ENCODE data around the gene INVS.
A peak's percentile ranks its signal among the peaks of the same experiment; 100 is the strongest.
"Not testable (repeated sequence)": the region's sequence is repeated elsewhere in the genome, so short reads cannot be mapped to it uniquely, and the experiment has no call there.

Gene INVS

DNA sequence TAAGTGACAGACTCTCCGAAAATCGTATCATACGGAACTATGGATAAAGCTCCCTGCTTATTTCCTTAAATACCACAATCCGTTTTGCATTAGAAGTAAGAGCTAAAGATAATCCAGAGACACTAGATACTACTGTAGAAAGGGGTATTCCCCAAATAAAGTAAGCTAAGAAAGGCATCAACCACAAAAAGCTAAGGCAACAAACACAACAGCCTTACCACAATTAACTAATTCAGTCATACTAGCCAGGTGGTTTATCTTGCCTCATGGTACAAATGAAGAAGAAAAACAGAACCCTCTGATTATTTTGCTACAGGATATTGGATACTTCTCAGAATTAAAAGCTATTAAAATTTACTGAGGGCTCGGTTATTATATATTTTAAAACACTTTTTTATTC is 14.3 kb upstream of the INVS start:
- no peak for DNase-seq

DNA sequence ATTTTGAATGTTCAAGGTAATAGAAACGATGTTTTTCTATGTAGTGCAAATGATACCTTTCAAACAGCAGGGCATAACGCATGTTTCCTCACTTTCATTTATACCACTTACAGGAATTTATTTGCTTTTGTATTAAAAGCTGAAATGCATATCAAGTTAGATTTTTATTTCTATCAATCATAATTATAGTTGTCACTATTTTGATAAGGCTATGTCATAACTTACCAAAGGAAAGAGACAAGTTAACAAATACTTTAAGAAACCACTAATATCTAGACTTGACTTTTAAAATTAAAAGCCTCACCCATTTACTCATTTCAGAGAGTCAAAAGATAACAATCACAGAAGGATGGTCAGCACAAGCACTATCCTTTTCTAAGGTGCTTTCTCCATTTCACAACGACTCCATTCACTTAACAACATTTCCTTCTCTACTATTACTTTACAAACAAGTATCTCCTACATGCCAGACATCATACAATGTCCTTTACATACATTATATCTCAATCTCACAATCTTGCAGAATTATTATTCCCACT is 12.9 kb upstream of the INVS start:
- DNase-seq, result no peak

DNA sequence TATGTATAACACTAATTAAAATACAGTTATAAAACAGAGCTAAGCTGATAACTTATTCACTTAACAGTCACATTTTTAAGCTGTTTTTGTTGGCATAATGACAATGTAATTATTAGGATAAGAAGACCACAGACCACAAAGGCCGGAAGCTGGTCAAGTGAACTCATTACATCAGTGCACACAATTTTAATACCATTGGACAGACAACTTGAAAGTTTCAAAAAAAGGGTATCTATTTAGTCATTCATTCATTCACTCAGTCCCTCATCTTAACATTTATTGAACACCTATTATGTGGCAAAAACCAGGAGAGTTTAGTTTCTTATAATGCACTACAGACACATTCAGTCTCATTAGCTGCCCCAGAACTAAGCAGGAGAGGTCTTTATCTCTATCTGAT is 11.8 kb upstream of the INVS start:
- DNase-seq, result no peak

DNA sequence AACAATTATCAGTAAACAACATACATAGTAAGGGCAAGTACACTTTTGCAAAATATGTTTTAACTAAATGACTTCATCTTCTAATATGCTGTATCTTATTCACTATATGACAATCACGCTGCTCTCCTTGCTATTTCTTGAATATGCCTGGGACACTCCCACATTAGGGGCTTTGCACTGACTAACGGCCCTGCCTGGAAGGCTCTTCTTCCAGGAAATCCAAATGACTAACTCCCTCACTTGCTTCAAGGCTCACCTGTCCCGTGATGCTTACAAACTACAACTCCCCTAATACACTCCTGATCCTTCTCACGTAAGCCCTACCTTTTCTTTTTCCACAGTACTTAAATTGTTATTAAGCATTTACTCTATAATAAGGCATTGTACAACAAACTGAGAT is 10.8 kb upstream of the INVS start:
- DNase-seq, result no peak

DNA sequence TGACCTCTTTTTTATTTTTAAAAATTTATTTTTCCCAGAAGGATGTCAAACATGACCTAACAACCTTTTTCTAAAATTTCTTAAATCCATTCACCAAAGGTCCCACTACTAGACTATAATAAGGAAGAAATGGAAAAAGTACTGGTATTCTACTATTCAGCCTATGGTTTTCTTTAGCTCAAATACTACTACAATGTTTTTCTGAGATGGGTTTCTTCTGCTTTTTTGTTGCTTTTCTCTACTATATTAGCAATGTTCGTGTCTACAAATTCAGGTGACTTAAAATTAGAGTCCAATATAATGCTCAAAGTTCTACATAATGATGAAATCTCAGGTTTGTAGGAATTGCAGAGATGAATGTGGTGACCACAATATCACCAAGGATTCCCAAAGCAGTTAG is 8.2 kb upstream of the INVS start:
- DNase-seq, result no peak

DNA sequence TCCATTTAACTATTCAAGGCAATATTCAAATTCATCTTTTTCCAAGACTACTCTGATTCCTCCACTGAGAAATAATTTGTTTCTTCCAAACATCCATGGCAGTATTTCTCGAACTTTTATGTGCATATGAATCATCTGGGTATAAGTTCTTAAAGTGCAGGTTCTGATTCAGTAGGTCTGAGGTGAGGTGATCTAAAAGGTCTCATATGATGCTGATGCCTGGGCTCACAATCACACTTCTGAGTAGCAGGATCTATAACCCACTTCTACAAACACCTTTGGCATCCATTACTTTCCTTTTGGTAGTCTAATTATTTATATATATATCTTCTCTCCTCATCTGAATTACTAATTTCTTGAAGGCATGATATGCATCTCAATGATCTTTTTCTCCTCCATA is 7.4 kb upstream of the INVS start:
- no peak for DNase-seq

DNA sequence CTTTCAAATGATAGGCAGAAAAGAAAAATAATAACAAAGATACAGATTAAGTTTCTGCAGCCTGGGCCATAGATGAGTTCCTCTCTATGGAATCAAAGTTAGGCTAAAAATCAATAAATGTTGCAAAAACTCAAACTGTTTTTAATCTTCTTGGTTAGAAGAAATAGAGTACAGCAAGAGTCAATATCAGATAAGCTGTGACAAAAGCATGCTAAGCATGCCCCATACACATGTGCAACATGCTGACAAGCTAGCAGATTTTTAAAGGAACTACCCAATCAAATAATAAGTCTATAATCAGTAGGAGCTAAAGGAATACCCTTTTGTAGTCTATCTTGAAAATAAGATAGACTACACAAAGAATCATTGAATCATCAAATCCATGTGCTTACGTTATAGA is 7.0 kb upstream of the INVS start:
- no peak for DNase-seq

DNA sequence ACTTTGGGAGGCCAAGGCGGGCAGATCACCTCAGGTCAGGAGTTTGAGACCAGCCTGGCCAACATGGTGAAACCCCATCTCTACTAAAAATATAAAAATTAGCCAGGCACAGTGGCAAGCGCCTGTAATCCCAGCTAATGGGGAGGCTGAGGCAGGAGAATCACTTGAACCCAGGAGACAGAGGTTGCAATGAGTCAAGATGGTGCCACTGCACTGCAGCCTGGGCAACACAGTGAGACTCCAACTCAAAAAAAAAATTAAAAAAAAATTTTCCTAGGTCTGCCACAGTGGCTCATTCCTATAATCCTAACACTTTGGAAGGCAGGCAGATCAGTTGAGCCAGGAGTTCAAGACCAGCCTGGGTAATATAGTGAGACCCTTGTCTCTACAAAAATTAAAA is 4.6 kb upstream of the INVS start:
- DNase-seq, result not testable (repeated sequence)

DNA sequence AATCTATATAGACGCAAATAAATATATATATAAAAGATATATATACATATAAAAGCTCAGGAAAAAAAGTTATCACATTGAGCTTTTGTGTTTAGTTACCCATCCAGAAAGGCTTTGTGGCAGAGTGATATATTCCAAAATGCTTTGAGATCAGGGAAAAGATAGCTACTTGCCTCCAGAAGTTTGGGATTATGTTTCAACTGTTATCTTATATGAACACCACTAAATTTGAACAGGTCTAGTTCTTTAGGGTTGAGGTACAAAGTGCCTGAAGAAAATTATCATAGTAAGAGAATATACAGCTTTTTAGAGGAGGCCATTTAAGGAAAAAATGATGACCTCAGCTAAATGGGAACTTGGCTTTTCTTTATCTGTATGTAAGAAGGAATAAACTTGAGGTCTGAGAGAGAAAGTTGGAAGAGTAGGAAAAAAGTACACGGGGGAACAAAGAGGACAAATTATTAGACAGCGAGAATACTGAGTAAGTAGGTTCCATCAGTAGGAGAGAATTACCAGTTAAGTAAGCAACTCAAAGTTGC is 2.6 kb upstream of the INVS start:
- no peak for DNase-seq

DNA sequence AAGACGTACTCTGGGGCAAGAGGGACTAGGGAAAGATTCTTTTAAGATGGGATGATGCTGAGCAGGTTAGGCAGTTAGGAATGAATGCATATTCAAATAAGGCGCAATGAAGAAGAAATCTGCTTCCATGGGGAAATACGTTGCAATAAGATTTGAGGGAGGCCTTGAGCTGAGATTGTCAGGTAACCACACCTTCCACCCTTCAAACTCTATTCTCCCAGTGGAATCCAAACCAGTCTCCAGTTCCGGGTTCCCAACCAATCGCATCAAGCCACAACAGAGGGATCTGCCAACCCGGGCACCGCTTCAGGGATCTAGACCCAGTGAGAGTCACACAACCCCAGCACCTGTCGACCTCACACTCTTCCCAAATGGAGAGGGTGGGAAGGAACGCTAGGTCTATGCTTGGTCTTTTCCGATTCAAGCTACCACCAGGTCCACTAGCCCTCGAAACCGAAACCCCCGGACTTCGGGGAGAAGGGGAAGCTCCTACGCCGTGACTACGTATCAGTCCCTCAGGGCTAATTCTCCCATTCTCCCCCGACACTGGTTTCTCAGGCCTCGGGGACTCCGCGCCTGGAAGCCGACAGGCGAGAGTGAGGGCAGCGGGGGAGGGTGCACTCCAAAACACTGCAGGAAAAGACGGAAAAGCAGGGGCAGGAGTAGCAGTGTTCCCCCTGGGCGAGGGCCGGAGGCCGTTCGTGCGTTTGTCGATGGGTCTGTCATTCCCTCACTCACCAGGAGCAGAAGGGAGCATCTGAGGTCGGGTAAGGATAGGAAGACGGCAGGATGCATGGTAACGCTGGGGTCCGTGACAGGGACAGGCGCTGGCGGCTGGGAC is 777 bp upstream of the INVS start:
- DNase-seq, result peak; percentile 43

DNA sequence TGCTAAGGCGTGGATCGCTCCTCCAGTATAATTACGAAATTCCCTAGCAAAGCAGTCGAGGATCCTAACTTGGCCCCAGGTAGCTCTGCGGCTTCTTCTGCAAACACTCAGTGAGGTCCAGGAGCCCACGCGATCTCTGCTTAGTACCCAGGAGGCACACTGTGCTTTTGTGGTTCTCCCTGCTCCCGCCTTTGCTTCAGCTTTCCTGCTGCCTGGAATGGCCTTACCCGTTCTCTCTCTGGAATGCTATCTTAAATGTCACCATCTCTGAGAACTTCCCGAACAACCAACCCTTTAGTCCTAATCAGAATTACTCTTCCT is 639 bp downstream of the INVS start:
- DNase-seq, result peak; percentile 42

DNA sequence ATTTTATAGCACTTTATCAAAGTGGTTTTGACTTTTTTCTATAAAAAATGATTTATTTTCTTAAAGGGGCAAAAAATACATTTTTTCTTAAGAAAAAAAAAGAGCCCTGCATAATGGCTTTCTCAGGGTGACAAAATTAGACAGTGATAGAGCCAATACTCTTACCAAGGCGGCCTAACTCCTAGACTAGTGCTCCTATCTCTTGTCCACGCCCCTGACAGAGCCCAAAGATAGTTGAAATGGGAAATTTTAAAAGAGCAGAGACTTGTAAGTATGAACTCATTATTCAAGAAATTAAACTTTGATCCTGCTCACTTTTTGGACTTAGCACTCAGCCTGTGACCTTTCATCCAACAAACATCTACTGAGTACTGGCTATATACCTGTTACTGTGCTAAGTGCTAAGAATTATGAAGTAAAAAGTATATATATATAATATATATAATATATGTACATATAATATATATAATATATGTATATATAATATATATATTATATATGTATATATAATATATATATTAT is 1.2 kb downstream of the INVS start:
- no peak for DNase-seq

DNA sequence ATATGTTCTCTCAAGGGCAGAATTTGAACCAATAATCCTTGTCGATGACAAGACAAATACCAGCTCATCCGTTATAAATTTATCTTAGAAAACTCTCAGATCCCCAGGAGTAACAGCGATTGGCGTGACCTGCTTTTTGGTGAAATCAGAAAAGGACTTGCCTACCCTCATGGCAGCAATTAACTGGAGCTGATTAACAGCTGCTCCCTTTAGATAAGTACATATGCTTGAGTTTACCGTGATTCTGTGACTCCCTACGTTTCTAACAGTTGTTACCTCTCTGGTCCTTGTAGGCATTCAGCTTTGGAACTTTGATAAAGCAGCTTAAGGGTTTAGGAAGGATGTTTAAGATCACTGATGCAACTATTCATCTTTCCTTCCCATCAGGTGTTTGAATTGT is 2.6 kb downstream of the INVS start:
- no peak for DNase-seq

DNA sequence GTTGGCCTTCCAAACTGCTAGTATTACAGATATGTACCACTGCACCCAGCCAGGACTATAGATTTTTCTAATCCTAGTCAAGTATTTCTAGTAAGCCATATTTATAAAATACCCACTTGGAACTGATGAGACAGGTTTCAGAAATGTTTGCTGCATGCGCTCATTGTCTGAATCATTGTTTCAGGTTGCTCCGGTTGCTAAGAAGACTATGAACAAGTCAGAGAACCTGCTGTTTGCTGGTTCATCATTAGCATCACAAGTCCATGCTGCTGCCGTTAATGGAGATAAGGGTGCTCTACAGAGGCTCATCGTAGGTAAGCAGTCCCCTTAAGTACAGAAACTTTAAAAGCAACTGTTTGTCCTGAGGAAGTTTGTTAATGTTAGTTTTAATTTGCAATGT is 5.3 kb downstream of the INVS start:
- no peak for DNase-seq

DNA sequence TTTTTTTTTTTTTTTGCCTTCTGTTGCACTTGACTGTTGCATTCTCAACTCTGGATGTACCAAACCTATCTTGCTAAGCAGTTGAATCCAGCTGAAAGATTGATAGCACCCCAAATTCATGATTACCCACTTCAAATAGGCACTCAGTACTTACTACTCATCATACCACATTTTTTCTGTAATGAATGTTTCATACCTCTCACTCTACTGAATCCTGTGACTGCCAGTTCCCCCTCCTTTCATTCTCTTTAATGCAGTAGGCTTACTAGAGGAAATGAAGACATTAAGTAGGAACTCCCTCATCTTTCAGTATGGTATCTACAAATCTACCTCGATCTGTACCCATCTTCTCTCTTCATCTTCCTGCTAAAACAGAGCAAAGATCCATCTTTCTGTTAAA is 6.8 kb downstream of the INVS start:
- no peak for DNase-seq

DNA sequence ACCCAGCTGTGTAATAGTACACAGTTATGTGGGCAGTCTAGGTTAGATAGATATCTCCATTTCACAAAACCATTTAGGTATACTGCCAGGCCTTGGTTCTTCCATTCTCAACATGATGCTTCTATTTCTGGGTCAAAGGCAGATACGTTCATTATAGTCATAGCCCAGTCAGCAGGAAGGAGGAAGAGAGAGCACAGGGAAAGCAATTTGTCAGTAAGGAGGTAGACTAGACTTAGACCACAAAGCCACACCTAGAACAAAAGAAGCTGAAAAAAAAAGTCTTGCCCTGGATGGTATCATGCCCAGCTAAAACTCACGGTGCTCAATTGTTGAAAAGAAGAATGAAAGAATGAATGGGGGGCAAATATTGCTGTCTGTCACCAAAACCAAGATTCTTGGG is 7.6 kb downstream of the INVS start:
- DNase-seq, result no peak

DNA sequence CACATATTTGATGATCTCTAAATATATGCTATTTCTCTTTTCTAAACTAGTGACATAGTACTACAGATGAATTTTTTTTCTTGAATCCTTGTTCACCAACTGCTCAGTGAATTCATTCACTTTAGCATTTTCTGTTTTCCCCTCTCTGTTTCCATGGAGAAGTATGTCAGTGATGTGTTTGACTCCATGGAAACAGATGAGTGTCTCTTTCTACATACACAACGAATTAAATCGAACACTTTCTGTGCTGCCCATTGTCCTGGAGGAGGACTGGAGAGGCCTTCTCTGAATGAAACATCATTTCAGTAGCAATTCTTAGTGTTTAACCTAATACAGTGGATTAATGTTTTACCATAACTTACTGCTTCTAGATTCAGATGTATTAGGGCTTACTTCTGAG is 9.5 kb downstream of the INVS start:
- DNase-seq, result no peak

DNA sequence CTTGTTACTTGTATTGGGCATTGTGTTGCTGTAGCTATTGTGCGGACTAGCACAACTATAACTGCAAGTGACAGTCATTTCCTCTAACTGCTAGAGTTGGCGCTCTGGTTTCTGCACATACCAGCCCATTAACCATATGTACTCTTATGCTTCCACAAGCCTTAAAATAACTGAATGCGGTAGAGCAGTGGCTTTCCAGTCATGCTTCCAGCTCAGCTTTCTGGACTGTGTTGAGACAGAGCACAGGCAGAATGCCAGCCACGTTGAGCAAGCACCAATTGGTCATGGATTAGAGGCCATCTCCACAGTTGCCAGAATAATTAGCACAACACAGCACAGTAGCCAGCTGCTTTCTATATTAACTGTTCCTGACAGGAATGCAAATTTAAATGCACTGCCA is 12.2 kb downstream of the INVS start:
- DNase-seq, result no peak

DNA sequence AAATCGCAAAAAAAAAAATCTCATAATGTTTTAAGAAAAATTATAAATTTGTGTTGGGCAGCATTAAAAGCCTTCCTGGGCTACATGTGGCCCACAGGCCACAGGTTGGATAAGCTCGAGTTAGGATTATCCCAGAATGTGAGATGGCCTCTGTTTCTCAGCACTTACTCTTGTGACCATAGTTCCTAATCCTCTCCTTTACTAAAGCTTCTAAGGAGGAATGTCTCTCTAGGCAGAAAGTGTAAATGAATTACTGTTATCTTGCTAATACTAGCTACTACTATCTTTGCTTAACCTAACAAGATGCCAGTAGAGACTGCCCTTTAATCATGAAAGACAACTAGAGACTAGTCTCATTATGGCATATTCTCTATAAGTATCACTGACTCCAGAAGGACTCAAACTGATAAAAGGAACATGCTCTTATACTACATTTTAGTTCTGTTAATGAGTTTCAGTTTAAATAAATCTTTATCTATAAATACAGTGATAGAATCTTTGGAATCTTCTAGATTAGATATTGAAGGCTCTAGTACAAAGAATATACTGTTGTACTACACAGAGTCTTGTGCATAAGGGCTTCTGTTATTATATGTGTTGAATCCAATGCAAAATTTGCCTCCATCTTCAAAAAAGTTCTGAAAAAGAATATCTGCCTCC is 13.8 kb downstream of the INVS start:
- DNase-seq, result no peak

DNA sequence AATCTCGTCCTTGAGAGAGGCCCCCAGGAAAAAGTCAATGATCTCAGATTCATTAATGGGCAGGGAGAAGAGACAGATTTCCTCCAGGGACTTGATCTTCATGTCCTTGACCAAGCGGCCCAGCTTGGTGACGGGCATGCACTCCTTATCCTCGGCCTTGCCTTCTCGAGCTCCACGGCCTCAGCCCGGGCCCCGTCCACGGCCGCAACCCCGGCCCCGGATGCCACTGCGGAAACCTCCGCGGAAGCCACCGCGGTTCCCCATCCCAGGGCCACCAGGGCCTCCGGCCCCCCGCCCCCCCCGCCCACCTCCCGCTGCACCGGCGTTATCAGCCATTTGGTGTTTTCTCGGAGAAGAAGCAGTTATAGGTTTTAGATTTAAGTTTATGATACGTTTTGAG is 18.3 kb downstream of the INVS start:
- no peak for DNase-seq

DNA sequence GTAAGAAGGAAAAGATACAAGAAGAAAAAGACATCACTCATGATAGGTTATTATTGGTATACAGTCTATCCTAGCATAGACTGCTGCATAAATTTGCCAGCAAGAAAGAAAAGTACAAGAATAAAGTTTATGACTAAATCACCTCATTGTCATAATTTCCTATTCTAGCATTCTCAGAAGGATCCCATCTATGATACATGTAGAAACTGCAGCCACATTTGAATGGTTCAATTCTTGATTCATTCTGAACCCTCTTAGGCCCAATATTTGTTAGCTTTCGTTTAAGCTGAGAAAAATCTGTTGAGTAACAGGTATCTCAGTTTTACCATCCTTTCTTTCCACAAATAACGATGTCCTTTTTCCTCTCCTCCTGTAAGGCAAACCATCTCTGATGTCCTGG is 21.2 kb downstream of the INVS start:
- no peak for DNase-seq

DNA sequence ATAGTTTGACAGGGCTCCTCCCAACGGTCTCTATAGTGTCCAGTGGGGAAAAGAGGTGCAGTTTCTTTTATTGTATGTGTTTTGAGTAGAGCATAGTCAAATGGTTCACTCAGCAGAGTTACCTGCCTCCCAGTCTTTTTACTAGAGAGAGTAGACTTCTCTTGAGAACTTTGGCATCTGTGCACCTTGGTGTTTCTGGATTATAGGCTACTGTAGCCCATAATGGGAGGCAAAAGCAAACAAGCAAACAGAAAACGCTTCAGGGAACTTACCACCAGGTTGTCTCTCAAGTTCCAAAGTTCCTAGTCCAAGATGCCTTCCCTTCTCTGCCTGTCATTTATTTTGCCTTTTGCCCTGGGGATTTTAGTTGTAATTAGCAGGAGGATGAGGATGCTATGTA is 26.2 kb downstream of the INVS start:
- no peak for DNase-seq

DNA sequence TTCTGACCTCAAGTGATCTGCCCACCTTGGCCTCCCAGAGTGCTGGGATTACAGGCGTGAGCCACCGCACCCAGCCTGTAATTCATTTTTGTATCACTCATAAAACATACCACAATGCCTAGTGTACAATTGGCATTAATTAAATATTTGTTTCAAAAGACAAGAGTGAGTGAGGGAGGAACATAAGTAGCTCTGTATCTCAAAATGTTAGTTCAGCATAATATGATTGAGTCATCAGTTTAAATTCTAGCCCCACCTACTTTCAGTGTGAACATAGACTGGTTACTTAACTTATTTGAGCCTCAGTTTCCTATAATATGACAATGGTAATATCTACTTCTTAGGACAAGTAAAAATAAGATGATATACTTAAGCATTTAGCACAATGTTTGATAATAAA is 26.9 kb downstream of the INVS start:
- DNase-seq, result no peak

DNA sequence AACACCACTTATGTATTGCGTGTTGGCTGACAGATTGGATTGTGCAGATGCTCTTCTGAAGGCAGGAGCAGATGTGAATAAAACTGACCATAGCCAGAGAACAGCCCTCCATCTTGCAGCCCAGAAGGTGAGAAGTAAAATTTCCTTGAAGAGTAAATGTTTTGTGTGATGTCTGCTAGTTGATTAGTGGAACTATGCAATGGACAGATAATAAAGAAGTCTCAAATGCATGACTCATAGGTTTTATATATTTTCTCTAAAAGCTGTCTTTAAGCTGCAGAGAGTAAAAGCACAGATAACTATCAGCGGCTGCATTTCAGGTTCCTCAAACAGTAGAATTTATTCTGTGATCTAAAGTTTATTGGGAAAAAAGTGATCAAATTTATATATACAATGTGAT is 27.4 kb downstream of the INVS start:
- DNase-seq, result no peak

Measured in SHP77 treated with DMSO at 0.1 percent for 48 hours (cell line).